HepG2 (cell line): ENCODE data around the gene BAHCC1. TPM values are rescaled to one million over a fixed set of nuclear protein-coding genes. Genes with fewer than 3 reads are reported as not detected.

ENCODE experiments used
- ATRX ChIP-seq: sonication (generic); formaldehyde crosslinking; IDR thresholded peaks from 2 replicates; pipeline ENCODE4 v1.4.0; 2020; ENCODE audit warnings: missing genetic modification reagents, borderline replicate concordance
- CENPT ChIP-seq: sonication (generic); formaldehyde crosslinking; IDR thresholded peaks from 2 replicates; pipeline ENCODE4 v1.8.0; 2022; ENCODE audit warnings: low read depth, mild to moderate bottlenecking, moderate library complexity, missing genetic modification reagents
- EP300 ChIP-seq, 3 experiments: sonication (generic) in 1 of 3; formaldehyde crosslinking in 1 of 3; IDR thresholded peaks; 2 replicates each; pipeline versions ENCODE4 v1.5.1 to v1.6.1; 2011 to 2020; ENCODE audit warnings: low read depth in 2 of 3, low read length in 2 of 3, borderline replicate concordance in 1 of 3, improper control_type of control experiment in 1 of 3, mild to moderate bottlenecking in 1 of 3, missing genetic modification reagents in 1 of 3, moderate library complexity in 1 of 3
- ETV5 ChIP-seq: IDR thresholded peaks from 2 replicates; pipeline ENCODE4 v1.6.1; 2018; ENCODE audit warnings: missing biosample characterization, missing genetic modification reagents, inconsistent platforms, borderline replicate concordance
- FOXJ3 ChIP-seq: sonication (generic); formaldehyde crosslinking; IDR thresholded peaks from 2 replicates; pipeline ENCODE4 v1.4.0; 2020; ENCODE audit warnings: missing genetic modification reagents, mild to moderate bottlenecking, borderline replicate concordance
- GTF2F1 ChIP-seq: fragments of 150-350 bp; IDR thresholded peaks from 2 replicates; pipeline ENCODE4 v1.6.1; 2014; ENCODE audit warnings: low read length
- HHEX ChIP-seq: IDR thresholded peaks from 2 replicates; pipeline ENCODE4 v1.6.1; 2016; ENCODE audit warnings: control low read depth
- IKZF5 ChIP-seq: IDR thresholded peaks from 2 replicates; pipeline ENCODE4 v1.6.1; 2018; ENCODE audit warnings: missing genetic modification reagents, mild to moderate bottlenecking, missing compliant biosample characterization
- IRX3 ChIP-seq: sonication (generic); formaldehyde crosslinking; IDR thresholded peaks from 2 replicates; pipeline ENCODE4 v1.8.1; 2023; ENCODE audit warnings: mild to moderate bottlenecking, low read depth, missing genetic modification reagents, borderline replicate concordance
- KAT7 ChIP-seq: IDR thresholded peaks from 2 replicates; pipeline ENCODE4 v1.6.1; 2018; ENCODE audit warnings: borderline replicate concordance, missing compliant biosample characterization
- KLF13 ChIP-seq: sonication (generic); formaldehyde crosslinking; IDR thresholded peaks from 2 replicates; pipeline ENCODE4 v1.4.0; 2020; ENCODE audit warnings: mild to moderate bottlenecking, missing genetic modification reagents
- MTF1 ChIP-seq: sonication (generic); formaldehyde crosslinking; IDR thresholded peaks from 2 replicates; pipeline ENCODE4 v1.5.0; 2020; ENCODE audit warnings: missing genetic modification reagents
- NCOA5 ChIP-seq: sonication (generic); formaldehyde crosslinking; IDR thresholded peaks from 2 replicates; pipeline ENCODE4 v1.4.0; 2020; ENCODE audit warnings: missing genetic modification reagents
- NKX3-1 ChIP-seq: sonication (generic); formaldehyde crosslinking; IDR thresholded peaks from 2 replicates; pipeline ENCODE4 v1.5.0; 2020; ENCODE audit warnings: missing genetic modification reagents
- SSRP1 ChIP-seq: IDR thresholded peaks from 2 replicates; pipeline ENCODE4 v1.6.1; 2016; ENCODE audit warnings: control low read depth
- U2AF2 ChIP-seq: fragments of 200-400 bp; formaldehyde crosslinking; IDR thresholded peaks from 2 replicates; pipeline ENCODE4 v1.6.1; 2017; ENCODE audit warnings: low read depth, mild to moderate bottlenecking, low read length
- ZBTB2 ChIP-seq: sonication (generic); formaldehyde crosslinking; IDR thresholded peaks from 2 replicates; pipeline ENCODE4 v1.8.0; 2022; ENCODE audit warnings: low read depth, missing genetic modification reagents
- ZBTB44 ChIP-seq: sonication (generic); formaldehyde crosslinking; IDR thresholded peaks from 2 replicates; pipeline ENCODE4 v1.4.0; 2020; ENCODE audit warnings: missing genetic modification reagents
- ZNF143 ChIP-seq: sonication (generic); formaldehyde crosslinking; IDR thresholded peaks from 2 replicates; pipeline ENCODE4 v1.4.0; 2020; ENCODE audit warnings: missing genetic modification reagents
- ZNF260 ChIP-seq: sonication (generic); formaldehyde crosslinking; IDR thresholded peaks from 2 replicates; pipeline ENCODE4 v1.4.0; 2020; ENCODE audit warnings: missing genetic modification reagents, low read depth, mild to moderate bottlenecking, borderline replicate concordance
- ZNF430 ChIP-seq: sonication (generic); formaldehyde crosslinking; IDR thresholded peaks from 2 replicates; pipeline ENCODE4 v1.9.0; 2021; ENCODE audit warnings: mild to moderate bottlenecking, missing genetic modification reagents
- ZNF710 ChIP-seq: sonication (generic); formaldehyde crosslinking; IDR thresholded peaks from 2 replicates; pipeline ENCODE4 v1.5.0; 2020; ENCODE audit warnings: mild to moderate bottlenecking, missing genetic modification reagents, borderline replicate concordance
- ZNF747 ChIP-seq: sonication (generic); formaldehyde crosslinking; IDR thresholded peaks from 2 replicates; pipeline ENCODE4 v1.8.1; 2023; ENCODE audit warnings: missing genetic modification reagents, mild to moderate bottlenecking, borderline replicate concordance
- ZNF781 ChIP-seq: sonication (generic); formaldehyde crosslinking; IDR thresholded peaks from 2 replicates; pipeline ENCODE4 v1.5.1; 2020; ENCODE audit warnings: borderline replicate concordance, mild to moderate bottlenecking, missing genetic modification reagents; ENCODE audit errors: not compliant biosample characterization
- polyA plus RNA-seq, 8 experiments: library from polyadenylated mRNA; depleted of rRNA in 3 of 8; stranded (reverse) in 7 of 8; unstranded in 1 of 8; fragments of >200 nt; fragmentation: Illumina TruSeq in 4 of 8; extraction: Trizol in 4 of 8; gene quantifications; 2 replicates each; pipeline versions ENCODE4 v1.2.1 to v1.2.3, GENCODE V29; 2011 to 2016; ENCODE audit warnings: low read depth in 4 of 8, missing spikeins in 1 of 8, mixed read lengths in 1 of 8; ENCODE audit not compliant: insufficient read depth in 1 of 8
- total RNA-seq, 5 experiments: library from RNA; depleted of rRNA; stranded (reverse); fragments of >200 nt; fragmentation: Illumina TruSeq; extraction: Trizol; gene quantifications; 2 replicates each; pipeline ENCODE4 v1.2.3, GENCODE V29; 2016; ENCODE audit warnings: low read depth in 1 of 5

BAHCC1 gene
- total and polyA plus RNA-seq, 2 of the 13 experiments (the other 11 are each of a cell fraction or from before 2014, with no cell fraction given), result 1.4 to 1.7 TPM

- 0 out of 2 replicates have a peak, but pooled peaks have one; percentile 65 for TF ChIP-seq U2AF2
- no peak; the same call in 1 of the 2 replicates for TF ChIP-seq GTF2F1
- peak; percentile 84 for TF ChIP-seq NKX3-1 (CRISPR knock-in tag)
- peak; percentile 91; the same call in 1 of the 2 replicates for TF ChIP-seq IKZF5 (CRISPR knock-in tag)
- peak; percentile 87 for TF ChIP-seq ZNF781 (CRISPR knock-in tag)
- TF ChIP-seq KLF13 (CRISPR knock-in tag), result no peak
- 0 out of 2 replicates have a peak, but pooled peaks have one; percentile 54 for TF ChIP-seq IRX3 (CRISPR knock-in tag)
- TF ChIP-seq MTF1 (CRISPR knock-in tag), result no peak
- TF ChIP-seq SSRP1, result no peak
- TF ChIP-seq EP300 (IDR thresholded peaks at IDR 0.05; ENCODE audit: low read depth in 2 of 2, low read length in 2 of 2), result peak; percentile 73 to 90; a peak in 3 of 4 replicates
- peak; percentile 80 for TF ChIP-seq EP300 (CRISPR knock-in tag; IDR thresholded peaks at IDR 0.05; ENCODE audit: borderline replicate concordance)
- peak; percentile 43; the same call in 1 of the 2 replicates for TF ChIP-seq ZNF143 (CRISPR knock-in tag)
- TF ChIP-seq CENPT (CRISPR knock-in tag), result no peak
- no peak for TF ChIP-seq ZNF260 (CRISPR knock-in tag)
- peak; percentile 56 for TF ChIP-seq HHEX (CRISPR knock-in tag)
- TF ChIP-seq ZNF747, result peak; percentile 93; the same call in 1 of the 2 replicates
- TF ChIP-seq ZBTB2 (CRISPR knock-in tag), result peak; percentile 58
- TF ChIP-seq KAT7 (CRISPR knock-in tag), result no peak
- peak; percentile 92 for TF ChIP-seq FOXJ3 (CRISPR knock-in tag)
- TF ChIP-seq ZNF430 (CRISPR knock-in tag), result peak; percentile 83
- TF ChIP-seq ETV5 (CRISPR knock-in tag), result peak; percentile 68; the same call in 1 of the 2 replicates
- no peak for TF ChIP-seq ZBTB44 (CRISPR knock-in tag)
- TF ChIP-seq ATRX, result no peak
- no peak for TF ChIP-seq NCOA5 (CRISPR knock-in tag)
- peak; percentile 48; the same call in 1 of the 2 replicates for TF ChIP-seq ZNF710 (CRISPR knock-in tag)
Measured at GRCh38 chr17:81393684-81394376, 1.4 kb upstream of the BAHCC1 start (continued).
